Activated naive CD8-positive, alpha-beta T cell treated with anti-CD3 and anti-CD28 coated beads for 36 hours (primary cell): Measurements from ENCODE around the gene SMIM32. TPM values are rescaled to one million over a fixed set of nuclear protein-coding genes. Genes with fewer than 3 reads are reported as not detected.

Experiments
- DNase-seq: peaks from one replicate; pipeline ENCODE4 v3.0.0; 2021
- H3K27ac Mint-ChIP-seq: one replicate; pipeline ENCODE4 v1.8.0; 2022; ENCODE audit warnings: mild to moderate bottlenecking, moderate library complexity, mixed read lengths
- H3K27me3 Mint-ChIP-seq: one replicate; pipeline ENCODE4 v1.8.0; 2022; ENCODE audit warnings: mild to moderate bottlenecking, mixed read lengths
- H3K36me3 Mint-ChIP-seq: one replicate; pipeline ENCODE4 v1.8.0; 2021; ENCODE audit warnings: mild to moderate bottlenecking, mixed read lengths
- H3K4me1 Mint-ChIP-seq: one replicate; pipeline ENCODE4 v1.8.0; 2021; ENCODE audit warnings: mixed read lengths
- H3K4me3 Mint-ChIP-seq: one replicate; pipeline ENCODE4 v1.8.0; 2022; ENCODE audit warnings: mild to moderate bottlenecking, moderate library complexity, mixed read lengths
- H3K9me3 Mint-ChIP-seq: one replicate; pipeline ENCODE4 v1.8.0; 2022; ENCODE audit warnings: mixed read lengths
- total RNA-seq, 2 experiments: library from RNA; stranded (reverse); gene quantifications; one replicate each; pipeline ENCODE4 v1.2.3, GENCODE V29; 2021

The SMIM32 gene
- total RNA-seq: not detected

DNA sequence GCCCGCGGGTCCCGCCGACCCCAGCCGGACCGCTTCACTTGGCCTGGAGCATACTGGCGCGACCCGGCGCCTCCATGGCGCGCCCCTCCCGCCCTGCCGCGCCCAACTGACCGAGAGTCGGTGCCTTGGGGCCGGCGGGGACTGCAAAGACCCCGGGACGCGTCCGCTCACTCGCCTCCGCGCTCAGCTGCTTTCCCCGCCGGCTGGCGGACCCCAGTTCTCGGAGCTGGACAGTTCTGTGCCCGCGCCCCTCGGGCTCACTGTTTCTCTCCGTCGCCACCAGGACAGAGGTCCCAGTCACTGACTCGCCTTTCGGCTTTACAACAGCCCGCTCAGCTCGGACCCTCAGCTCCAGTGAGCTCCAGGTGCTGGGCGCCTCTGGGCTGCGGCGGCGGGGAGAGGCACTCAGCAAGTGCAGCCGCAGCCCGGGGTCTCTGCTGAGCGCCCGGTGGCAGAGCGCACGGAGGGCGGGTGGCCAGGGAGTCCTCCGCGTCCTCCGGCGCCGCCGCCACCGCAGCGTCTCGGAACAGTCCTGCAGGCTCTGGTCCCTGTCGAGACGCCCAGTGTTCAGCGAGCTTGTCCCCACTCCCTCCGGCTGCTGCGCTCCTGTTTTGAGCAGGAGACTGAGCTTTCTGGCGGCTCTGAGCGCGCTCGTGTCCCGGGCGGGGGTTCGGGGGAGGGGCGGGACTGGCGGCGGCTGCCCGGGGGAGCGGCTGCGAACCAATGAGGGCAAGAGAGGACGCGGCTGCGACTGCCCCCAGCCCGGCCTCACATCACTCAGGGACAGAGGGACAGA, at the start of gene SMIM32:
SMIM32 (minus strand) TSS at position 637 of the 796 bp plus-strand sequence. CDS start 638 bp downstream, outside the sequence.
- peaks cover 68% of the 10 kb centered on the region for H3K27me3 Mint-ChIP-seq

GRCh38 chr5:136242611-136243010, 49.6 kb upstream of the SMIM32 start:
- Mint-ChIP-seq H3K36me3 (no peaks in the 10 kb centered on the region), H3K27ac (no peak overlapping the region), H3K27me3 (peaks cover 5% of the 10 kb centered on the region), H3K9me3 (no peaks in the 10 kb centered on the region), H3K4me3 (no peak overlapping the region), H3K4me1 (peaks cover 4% of the 10 kb centered on the region)
- no peak for DNase-seq

More for the DNA sequence above, at the start of gene SMIM32:
- Mint-ChIP-seq H3K4me1 (no peaks in the 10 kb centered on the region), H3K4me3 (no peak within 1 kb of the TSS), H3K36me3 (peaks cover 6% of the 10 kb centered on the region), H3K27ac (no peak within 1 kb of the TSS), H3K9me3 (no peaks in the 10 kb centered on the region)
- DNase-seq: no peak

GRCh38 chr5:136242136-136242535, 49.2 kb upstream of the SMIM32 start:
- Mint-ChIP-seq H3K27me3 (peaks cover 4% of the 10 kb centered on the region), H3K36me3 (no peaks in the 10 kb centered on the region), H3K27ac (no peak overlapping the region), H3K9me3 (no peaks in the 10 kb centered on the region), H3K4me1 (peaks cover 4% of the 10 kb centered on the region), H3K4me3 (no peak overlapping the region)
- no peak for DNase-seq

DNA sequence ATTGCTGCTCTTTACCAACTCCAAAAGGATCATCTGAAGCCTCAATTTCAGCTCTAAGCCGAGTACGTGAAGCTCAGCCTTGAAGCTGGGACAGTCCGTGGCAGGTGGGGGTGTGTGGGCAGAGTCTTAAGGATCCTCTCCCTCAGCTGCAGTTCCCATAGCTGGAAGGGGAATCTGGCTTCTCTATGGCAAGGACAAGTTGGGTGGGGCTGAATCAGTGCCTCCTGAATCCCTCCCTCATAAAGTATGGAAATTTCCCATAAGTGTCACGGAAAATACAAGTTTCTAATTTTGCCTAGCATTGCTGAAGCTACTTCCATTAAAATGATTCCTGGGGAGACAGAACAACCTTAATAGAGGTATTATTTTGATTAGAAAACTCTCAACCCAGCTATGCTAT, 47.9 kb upstream of the SMIM32 start:
- DNase-seq: no peak
- H3K36me3 Mint-ChIP-seq: no peaks in the 10 kb centered on the region
- H3K27me3 Mint-ChIP-seq: peaks cover 4% of the 10 kb centered on the region
- no peak overlapping the region for H3K4me3 Mint-ChIP-seq
- peaks cover 4% of the 10 kb centered on the region for H3K4me1 Mint-ChIP-seq
- H3K27ac Mint-ChIP-seq: no peak overlapping the region
- no peaks in the 10 kb centered on the region for H3K9me3 Mint-ChIP-seq

GRCh38 chr5:136236479-136237083, 43.6 kb upstream of the SMIM32 start:
- no peak for DNase-seq
- Mint-ChIP-seq H3K9me3 (no peaks in the 10 kb centered on the region), H3K27ac (no peak overlapping the region), H3K36me3 (no peaks in the 10 kb centered on the region), H3K27me3 (peaks cover 4% of the 10 kb centered on the region), H3K4me1 (no peaks in the 10 kb centered on the region), H3K4me3 (no peak overlapping the region)

DNA sequence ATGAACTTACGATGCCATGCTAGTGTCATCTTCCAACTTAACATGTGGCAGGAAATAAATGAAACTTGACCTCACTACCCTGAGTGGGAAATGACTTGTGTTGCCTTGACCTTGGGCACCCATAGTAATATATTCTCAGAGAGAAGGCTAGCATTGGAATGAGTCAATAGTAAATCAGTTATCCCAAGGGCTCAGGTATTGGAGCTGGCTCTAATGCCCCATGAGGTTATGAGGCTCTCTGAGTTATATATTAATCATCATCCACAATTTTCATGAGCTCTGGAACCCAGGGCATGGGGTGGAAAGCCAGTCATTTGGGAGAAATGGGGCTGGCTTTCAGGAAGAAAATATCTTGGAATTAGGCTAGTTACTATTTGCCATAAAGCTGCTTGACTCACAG, 42.4 kb upstream of the SMIM32 start:
- no peak overlapping the region for H3K4me3 Mint-ChIP-seq
- H3K36me3 Mint-ChIP-seq: no peaks in the 10 kb centered on the region
- no peak for DNase-seq
- no peak overlapping the region for H3K27ac Mint-ChIP-seq
- H3K27me3 Mint-ChIP-seq: peaks cover 4% of the 10 kb centered on the region
- no peaks in the 10 kb centered on the region for H3K9me3 Mint-ChIP-seq
- H3K4me1 Mint-ChIP-seq: no peaks in the 10 kb centered on the region

DNA sequence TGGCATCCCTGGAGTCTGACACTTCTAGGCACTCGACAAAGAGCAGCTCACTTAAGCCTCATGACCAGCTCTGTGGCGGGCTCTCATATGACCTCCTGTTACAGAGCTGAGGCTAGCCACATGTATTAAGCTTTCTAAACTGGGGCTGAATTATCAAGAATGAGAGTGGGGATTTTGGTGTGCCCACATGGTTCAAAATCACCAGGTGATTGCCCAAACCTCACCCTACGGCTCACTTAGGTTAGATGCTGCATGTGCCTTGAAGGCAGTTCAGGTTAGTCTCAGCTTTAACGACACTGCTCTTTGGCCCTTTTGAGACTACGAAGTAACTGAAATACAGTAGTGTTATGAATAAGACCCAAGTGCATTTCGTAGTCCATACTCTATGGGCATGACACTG, 39.4 kb upstream of the SMIM32 start:
- no peak overlapping the region for H3K4me3 Mint-ChIP-seq
- H3K36me3 Mint-ChIP-seq: no peaks in the 10 kb centered on the region
- H3K4me1 Mint-ChIP-seq: no peaks in the 10 kb centered on the region
- no peak overlapping the region for H3K27ac Mint-ChIP-seq
- H3K27me3 Mint-ChIP-seq: peaks cover 5% of the 10 kb centered on the region
- no peaks in the 10 kb centered on the region for H3K9me3 Mint-ChIP-seq
- DNase-seq: no peak

- H3K27me3 Mint-ChIP-seq: peaks cover 5% of the 10 kb centered on the region
- no peaks in the 10 kb centered on the region for H3K36me3 Mint-ChIP-seq
- DNase-seq: no peak
- H3K4me3 Mint-ChIP-seq: no peak overlapping the region
- H3K4me1 Mint-ChIP-seq: no peaks in the 10 kb centered on the region
- H3K9me3 Mint-ChIP-seq: no peaks in the 10 kb centered on the region
- no peak overlapping the region for H3K27ac Mint-ChIP-seq
These were observed 37.2 kb upstream of the SMIM32 start for GRCh38 chr5:136230176-136230575.

GRCh38 chr5:136228136-136228757, 35.3 kb upstream of the SMIM32 start:
- no peak for DNase-seq
- Mint-ChIP-seq H3K27me3 (peaks cover 5% of the 10 kb centered on the region), H3K27ac (no peak overlapping the region), H3K4me1 (no peaks in the 10 kb centered on the region), H3K4me3 (no peak overlapping the region), H3K9me3 (no peaks in the 10 kb centered on the region), H3K36me3 (no peaks in the 10 kb centered on the region)

- H3K4me3 Mint-ChIP-seq: no peak overlapping the region
- no peaks in the 10 kb centered on the region for H3K4me1 Mint-ChIP-seq
- no peak for DNase-seq
- peaks cover 5% of the 10 kb centered on the region for H3K27me3 Mint-ChIP-seq
- H3K27ac Mint-ChIP-seq: no peak overlapping the region
- H3K9me3 Mint-ChIP-seq: peaks cover under 1% of the 10 kb centered on the region
- no peaks in the 10 kb centered on the region for H3K36me3 Mint-ChIP-seq
These were observed 33.4 kb upstream of the SMIM32 start for GRCh38 chr5:136226401-136226800.

DNA sequence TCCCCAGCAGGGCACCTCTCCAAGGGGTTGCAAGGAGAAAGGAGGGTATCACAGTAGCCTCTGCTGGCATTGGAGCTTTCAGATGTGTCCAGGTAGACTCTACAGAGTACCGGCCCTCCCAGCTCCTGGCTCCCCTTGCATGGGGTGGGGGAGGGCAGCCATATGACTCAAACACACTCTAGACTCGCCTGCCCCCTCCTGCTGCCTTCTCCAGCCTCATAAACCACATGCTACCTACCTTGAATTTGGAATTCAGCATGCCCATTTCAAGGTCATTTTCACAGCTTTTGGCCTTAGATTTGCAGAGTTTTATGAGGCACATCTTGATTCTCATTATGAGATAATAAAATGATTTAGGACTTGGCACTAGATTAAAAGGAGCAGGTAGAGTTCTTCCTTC, 32.8 kb upstream of the SMIM32 start:
- Mint-ChIP-seq H3K36me3 (no peaks in the 10 kb centered on the region), H3K9me3 (peaks cover 6% of the 10 kb centered on the region), H3K27me3 (peaks cover 5% of the 10 kb centered on the region), H3K27ac (no peak overlapping the region), H3K4me3 (no peak overlapping the region), H3K4me1 (no peaks in the 10 kb centered on the region)
- DNase-seq: no peak

DNA sequence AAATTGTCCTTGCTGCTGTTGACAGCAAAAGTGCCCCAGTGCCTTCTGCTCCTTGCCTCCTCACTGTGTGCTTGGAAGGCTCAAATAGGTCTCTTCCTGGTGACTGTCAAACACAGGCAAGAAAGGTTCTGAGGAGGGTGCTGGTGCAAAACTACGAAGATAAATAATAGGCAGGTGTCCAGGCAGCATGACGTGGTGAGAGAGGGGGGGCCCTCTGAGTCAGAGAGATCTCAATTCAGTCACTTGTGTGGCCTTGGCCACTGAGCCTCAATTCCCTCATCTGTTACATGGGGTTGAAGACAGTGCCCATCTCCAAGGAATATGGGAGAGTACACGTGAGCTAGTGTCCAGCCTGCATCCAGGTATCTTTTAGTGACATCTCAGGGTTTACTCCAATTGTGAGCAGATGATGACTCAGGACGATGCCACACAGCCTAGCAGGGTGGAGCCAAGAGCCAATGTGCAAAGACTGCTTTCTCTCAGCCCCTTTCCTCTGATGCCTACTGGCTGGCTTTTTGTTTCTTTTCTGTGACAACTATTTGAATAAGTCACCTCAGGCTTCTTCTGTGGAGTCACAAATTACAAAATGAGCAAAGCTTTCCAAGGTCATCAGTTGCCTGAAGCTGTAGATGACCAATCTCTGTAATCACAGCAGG, 29.7 kb upstream of the SMIM32 start:
- Mint-ChIP-seq H3K36me3 (no peaks in the 10 kb centered on the region), H3K27ac (no peak overlapping the region), H3K9me3 (peaks cover 11% of the 10 kb centered on the region), H3K27me3 (no peaks in the 10 kb centered on the region), H3K4me1 (no peaks in the 10 kb centered on the region), H3K4me3 (no peak overlapping the region)
- DNase-seq: no peak

DNA sequence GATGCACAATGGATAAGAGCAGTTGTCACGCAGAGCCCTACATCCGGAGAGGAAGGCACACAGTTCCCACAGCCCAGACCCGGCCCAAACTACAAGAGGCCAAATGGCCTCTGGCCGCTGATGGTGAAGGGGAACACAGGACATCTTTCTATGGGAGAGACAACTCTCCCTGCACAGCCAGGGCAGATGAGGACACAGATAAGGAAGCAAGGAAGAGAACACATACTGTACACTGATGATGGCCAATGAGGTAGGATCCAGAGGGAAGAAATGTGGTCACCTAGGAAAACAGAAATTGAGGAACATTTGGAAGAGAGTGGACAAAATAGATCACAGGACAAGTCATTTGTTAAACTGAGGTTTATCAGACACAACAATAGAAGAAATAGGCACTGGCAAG, 28.4 kb upstream of the SMIM32 start:
- H3K4me3 Mint-ChIP-seq: no peak overlapping the region
- H3K27me3 Mint-ChIP-seq: peaks cover 6% of the 10 kb centered on the region
- peaks cover 11% of the 10 kb centered on the region for H3K9me3 Mint-ChIP-seq
- no peaks in the 10 kb centered on the region for H3K36me3 Mint-ChIP-seq
- no peak for DNase-seq
- no peak overlapping the region for H3K27ac Mint-ChIP-seq
- H3K4me1 Mint-ChIP-seq: no peaks in the 10 kb centered on the region

GRCh38 chr5:136216230-136216629, 23.3 kb upstream of the SMIM32 start:
- Mint-ChIP-seq H3K4me3 (no peak overlapping the region), H3K27ac (no peak overlapping the region), H3K36me3 (no peaks in the 10 kb centered on the region), H3K4me1 (peaks cover 2% of the 10 kb centered on the region), H3K9me3 (peaks cover 8% of the 10 kb centered on the region), H3K27me3 (peaks cover 38% of the 10 kb centered on the region)
- no peak for DNase-seq

DNA sequence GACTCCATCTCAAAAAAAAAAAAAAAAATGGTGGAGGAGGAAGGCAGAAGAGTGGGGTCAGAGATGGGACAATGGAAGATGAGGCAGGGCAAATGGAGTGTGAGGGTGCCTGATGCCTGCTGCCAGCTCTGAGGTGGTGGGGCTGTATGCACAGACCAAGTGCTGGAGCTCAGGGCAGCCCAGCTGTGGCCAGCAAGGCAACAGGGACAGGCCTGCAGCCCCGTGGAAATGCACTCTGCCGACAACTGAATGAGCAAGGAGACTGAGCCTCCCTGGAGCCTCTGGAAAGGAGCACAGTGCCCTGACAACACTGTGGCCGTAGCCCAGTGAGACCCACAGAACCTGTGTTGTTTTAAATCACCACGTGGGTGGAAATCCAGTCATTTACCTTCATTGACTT, 22.9 kb upstream of the SMIM32 start:
- DNase-seq: no peak
- H3K4me3 Mint-ChIP-seq: no peak overlapping the region
- peaks cover 2% of the 10 kb centered on the region for H3K4me1 Mint-ChIP-seq

More for the DNA sequence above, 22.9 kb upstream of the SMIM32 start:
- no peaks in the 10 kb centered on the region for H3K36me3 Mint-ChIP-seq
- peaks cover 5% of the 10 kb centered on the region for H3K9me3 Mint-ChIP-seq
- no peak overlapping the region for H3K27ac Mint-ChIP-seq
- H3K27me3 Mint-ChIP-seq: peaks cover 38% of the 10 kb centered on the region
